Measurements from ENCODE around the gene SPCS1. TPM values are rescaled to one million over a fixed set of nuclear protein-coding genes. Genes with fewer than 3 reads are reported as not detected.
A peak's percentile ranks its signal among the peaks of the same experiment; 100 is the strongest.

Gene SPCS1
- total RNA-seq, 1 experiment from 2014 or later, result 101 TPM

- ATAC-seq, result no peak
- CTCF ChIA-PET, result no interaction called here
- H3K4me1 Mint-ChIP-seq, result peaks cover 30% of the 10 kb centered on the region
- H3K4me3 Mint-ChIP-seq, result peak overlapping the region; percentile 84
- TF ChIP-seq, protein P1, sequence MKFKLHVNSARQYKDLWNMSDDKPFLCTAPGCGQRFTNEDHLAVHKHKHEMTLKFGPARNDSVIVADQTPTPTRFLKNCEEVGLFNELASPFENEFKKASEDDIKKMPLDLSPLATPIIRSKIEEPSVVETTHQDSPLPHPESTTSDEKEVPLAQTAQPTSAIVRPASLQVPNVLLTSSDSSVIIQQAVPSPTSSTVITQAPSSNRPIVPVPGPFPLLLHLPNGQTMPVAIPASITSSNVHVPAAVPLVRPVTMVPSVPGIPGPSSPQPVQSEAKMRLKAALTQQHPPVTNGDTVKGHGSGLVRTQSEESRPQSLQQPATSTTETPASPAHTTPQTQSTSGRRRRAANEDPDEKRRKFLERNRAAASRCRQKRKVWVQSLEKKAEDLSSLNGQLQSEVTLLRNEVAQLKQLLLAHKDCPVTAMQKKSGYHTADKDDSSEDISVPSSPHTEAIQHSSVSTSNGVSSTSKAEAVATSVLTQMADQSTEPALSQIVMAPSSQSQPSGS (CRISPR knock-in tag; IDR thresholded peaks at IDR 0.05; ENCODE audit: borderline replicate concordance, low read depth), result no peak
- TF ChIP-seq, protein P2, sequence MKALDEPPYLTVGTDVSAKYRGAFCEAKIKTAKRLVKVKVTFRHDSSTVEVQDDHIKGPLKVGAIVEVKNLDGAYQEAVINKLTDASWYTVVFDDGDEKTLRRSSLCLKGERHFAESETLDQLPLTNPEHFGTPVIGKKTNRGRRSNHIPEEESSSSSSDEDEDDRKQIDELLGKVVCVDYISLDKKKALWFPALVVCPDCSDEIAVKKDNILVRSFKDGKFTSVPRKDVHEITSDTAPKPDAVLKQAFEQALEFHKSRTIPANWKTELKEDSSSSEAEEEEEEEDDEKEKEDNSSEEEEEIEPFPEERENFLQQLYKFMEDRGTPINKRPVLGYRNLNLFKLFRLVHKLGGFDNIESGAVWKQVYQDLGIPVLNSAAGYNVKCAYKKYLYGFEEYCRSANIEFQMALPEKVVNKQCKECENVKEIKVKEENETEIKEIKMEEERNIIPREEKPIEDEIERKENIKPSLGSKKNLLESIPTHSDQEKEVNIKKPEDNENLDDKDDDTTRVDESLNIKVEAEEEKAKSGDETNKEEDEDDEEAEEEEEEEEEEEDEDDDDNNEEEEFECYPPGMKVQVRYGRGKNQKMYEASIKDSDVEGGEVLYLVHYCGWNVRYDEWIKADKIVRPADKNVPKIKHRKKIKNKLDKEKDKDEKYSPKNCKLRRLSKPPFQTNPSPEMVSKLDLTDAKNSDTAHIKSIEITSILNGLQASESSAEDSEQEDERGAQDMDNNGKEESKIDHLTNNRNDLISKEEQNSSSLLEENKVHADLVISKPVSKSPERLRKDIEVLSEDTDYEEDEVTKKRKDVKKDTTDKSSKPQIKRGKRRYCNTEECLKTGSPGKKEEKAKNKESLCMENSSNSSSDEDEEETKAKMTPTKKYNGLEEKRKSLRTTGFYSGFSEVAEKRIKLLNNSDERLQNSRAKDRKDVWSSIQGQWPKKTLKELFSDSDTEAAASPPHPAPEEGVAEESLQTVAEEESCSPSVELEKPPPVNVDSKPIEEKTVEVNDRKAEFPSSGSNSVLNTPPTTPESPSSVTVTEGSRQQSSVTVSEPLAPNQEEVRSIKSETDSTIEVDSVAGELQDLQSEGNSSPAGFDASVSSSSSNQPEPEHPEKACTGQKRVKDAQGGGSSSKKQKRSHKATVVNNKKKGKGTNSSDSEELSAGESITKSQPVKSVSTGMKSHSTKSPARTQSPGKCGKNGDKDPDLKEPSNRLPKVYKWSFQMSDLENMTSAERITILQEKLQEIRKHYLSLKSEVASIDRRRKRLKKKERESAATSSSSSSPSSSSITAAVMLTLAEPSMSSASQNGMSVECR (CRISPR knock-in tag; IDR thresholded peaks at IDR 0.05; ENCODE audit: borderline replicate concordance), result no peak
- TF ChIP-seq NFYB (CRISPR knock-in tag; conservative IDR thresholded peaks at IDR 0.05; ENCODE audit: low read depth), result no peak
- no peak for TF ChIP-seq OVOL2 (CRISPR knock-in tag; IDR thresholded peaks at IDR 0.05; ENCODE audit: borderline replicate concordance)
- TF ChIP-seq CREB1 (CRISPR knock-in tag; IDR thresholded peaks at IDR 0.05), result no peak
- no peak for TF ChIP-seq SOX15 (CRISPR knock-in tag; IDR thresholded peaks at IDR 0.05)
- no peak for TF ChIP-seq TCF7 (CRISPR knock-in tag; IDR thresholded peaks at IDR 0.05; ENCODE audit: low read depth)
- no peak for TF ChIP-seq NR3C1 (CRISPR knock-in tag; conservative IDR thresholded peaks at IDR 0.05; ENCODE audit: low read depth)
- TF ChIP-seq, protein P3, sequence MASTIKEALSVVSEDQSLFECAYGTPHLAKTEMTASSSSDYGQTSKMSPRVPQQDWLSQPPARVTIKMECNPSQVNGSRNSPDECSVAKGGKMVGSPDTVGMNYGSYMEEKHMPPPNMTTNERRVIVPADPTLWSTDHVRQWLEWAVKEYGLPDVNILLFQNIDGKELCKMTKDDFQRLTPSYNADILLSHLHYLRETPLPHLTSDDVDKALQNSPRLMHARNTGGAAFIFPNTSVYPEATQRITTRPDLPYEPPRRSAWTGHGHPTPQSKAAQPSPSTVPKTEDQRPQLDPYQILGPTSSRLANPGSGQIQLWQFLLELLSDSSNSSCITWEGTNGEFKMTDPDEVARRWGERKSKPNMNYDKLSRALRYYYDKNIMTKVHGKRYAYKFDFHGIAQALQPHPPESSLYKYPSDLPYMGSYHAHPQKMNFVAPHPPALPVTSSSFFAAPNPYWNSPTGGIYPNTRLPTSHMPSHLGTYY (CRISPR knock-in tag; IDR thresholded peaks at IDR 0.05), result no peak
- no peaks in the 10 kb centered on the region; the same call in 1 of the 2 replicates for H3K27me3 Mint-ChIP-seq (ENCODE audit: low read depth)
- POLR2A ChIA-PET, result no interaction called here
- no peak for DNase-seq (ENCODE audit: low spot score)
- no peak overlapping the region for H3K27ac Mint-ChIP-seq
- H3K9me3 Mint-ChIP-seq, result no peaks in the 10 kb centered on the region
- H3K36me3 Mint-ChIP-seq, result peaks cover 36% of the 10 kb centered on the region
Observed at GRCh38 chr3:52684184-52684583, 21.7 kb upstream of the SPCS1 start.

DNA sequence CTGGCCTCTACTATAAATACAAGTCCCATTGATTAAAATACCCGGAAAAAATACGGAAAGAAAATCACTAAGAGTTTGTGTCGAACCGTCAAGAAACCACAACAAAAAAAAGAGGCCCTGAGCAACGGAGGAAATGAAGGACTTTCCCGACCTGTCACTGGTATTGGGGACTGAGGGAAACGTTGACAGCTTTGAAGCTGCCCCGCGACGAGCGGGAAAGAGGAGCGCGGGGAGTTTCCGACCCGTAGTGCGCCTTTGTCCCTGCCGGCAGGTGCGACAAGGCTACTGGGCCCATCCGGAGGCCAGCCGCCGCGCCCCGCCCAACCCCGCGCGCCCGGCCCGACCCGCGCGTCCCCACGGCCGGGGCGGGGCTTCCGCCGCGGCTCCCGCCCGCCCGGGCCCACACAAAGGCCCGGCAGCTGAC lies 20.6 kb upstream of the SPCS1 start:
- DNase-seq (ENCODE audit: low spot score) (peak; percentile 78), ATAC-seq (peak; percentile 86)
- no peaks in the 10 kb centered on the region; the same call in 1 of the 2 replicates for H3K27me3 Mint-ChIP-seq (ENCODE audit: low read depth)
- TF ChIP-seq NFE2L1 (CRISPR knock-in tag; IDR thresholded peaks at IDR 0.05) (no peak), ELF4 (CRISPR knock-in tag; IDR thresholded peaks at IDR 0.05; ENCODE audit: low read depth) (no peak), NFATC4 (CRISPR knock-in tag; IDR thresholded peaks at IDR 0.05) (no peak), ZNF532 (CRISPR knock-in tag; IDR thresholded peaks at IDR 0.05; ENCODE audit: borderline replicate concordance) (no peak), MLX (CRISPR knock-in tag; IDR thresholded peaks at IDR 0.05) (no peak), KAT7 (CRISPR knock-in tag; IDR thresholded peaks at IDR 0.05; ENCODE audit: borderline replicate concordance) (no peak), ZNF121 (CRISPR knock-in tag; IDR thresholded peaks at IDR 0.05) (no peak), CBFB (CRISPR knock-in tag; IDR thresholded peaks at IDR 0.05; ENCODE audit: low read depth) (no peak), ZNF671 (CRISPR knock-in tag; IDR thresholded peaks at IDR 0.05) (no peak), EMX1 (CRISPR knock-in tag; IDR thresholded peaks at IDR 0.05) (no peak)
- TF ChIP-seq, protein P4, sequence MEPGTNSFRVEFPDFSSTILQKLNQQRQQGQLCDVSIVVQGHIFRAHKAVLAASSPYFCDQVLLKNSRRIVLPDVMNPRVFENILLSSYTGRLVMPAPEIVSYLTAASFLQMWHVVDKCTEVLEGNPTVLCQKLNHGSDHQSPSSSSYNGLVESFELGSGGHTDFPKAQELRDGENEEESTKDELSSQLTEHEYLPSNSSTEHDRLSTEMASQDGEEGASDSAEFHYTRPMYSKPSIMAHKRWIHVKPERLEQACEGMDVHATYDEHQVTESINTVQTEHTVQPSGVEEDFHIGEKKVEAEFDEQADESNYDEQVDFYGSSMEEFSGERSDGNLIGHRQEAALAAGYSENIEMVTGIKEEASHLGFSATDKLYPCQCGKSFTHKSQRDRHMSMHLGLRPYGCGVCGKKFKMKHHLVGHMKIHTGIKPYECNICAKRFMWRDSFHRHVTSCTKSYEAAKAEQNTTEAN (CRISPR knock-in tag; IDR thresholded peaks at IDR 0.05), result no peak
- TF ChIP-seq, protein P5, sequence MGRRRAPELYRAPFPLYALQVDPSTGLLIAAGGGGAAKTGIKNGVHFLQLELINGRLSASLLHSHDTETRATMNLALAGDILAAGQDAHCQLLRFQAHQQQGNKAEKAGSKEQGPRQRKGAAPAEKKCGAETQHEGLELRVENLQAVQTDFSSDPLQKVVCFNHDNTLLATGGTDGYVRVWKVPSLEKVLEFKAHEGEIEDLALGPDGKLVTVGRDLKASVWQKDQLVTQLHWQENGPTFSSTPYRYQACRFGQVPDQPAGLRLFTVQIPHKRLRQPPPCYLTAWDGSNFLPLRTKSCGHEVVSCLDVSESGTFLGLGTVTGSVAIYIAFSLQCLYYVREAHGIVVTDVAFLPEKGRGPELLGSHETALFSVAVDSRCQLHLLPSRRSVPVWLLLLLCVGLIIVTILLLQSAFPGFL (CRISPR knock-in tag; IDR thresholded peaks at IDR 0.05; ENCODE audit: borderline replicate concordance), result no peak
- ChIA-PET CTCF (interaction anchor here (1.0 kb wide), 1 partner anchor 203 kb away, joined by 4 read pairs; no protein-coding TSS in a partner anchor), POLR2A (no interaction called here)
- peaks cover 45% of the 10 kb centered on the region for H3K36me3 Mint-ChIP-seq
- peak overlapping the region; percentile 89 for H3K27ac Mint-ChIP-seq
- no peaks in the 10 kb centered on the region for H3K9me3 Mint-ChIP-seq
- H3K4me3 Mint-ChIP-seq, result peak overlapping the region; percentile 84
- H3K4me1 Mint-ChIP-seq, result peaks cover 30% of the 10 kb centered on the region

Measured in WTC11 (cell line).